Adrenal gland (tissue), 5 donors: Measurements from ENCODE around the gene BCL2L11.

ENCODE experiments used
- CTCF ChIP-seq, 6 experiments: fragments of 450-650 bp in 4 of 6; fragments of 200-600 bp in 2 of 6; sonication (generic) in 1 of 6; IDR thresholded peaks; 1 replicate in 5 of 6; 2 replicates in 1 of 6; pipeline versions ENCODE4 v1.5.1 to v1.8.0; 2016 to 2021; ENCODE audit warnings: antibody characterized with exemption in 6 of 6, mild to moderate bottlenecking in 2 of 6, moderate library complexity in 1 of 6
- POLR2A ChIP-seq, 2 donors: fragments of 450-650 bp; IDR thresholded peaks; one replicate each; pipeline ENCODE4 v1.6.1; 2017; ENCODE audit warnings: antibody characterized with exemption in 2 of 2, mild to moderate bottlenecking in 2 of 2, moderate library complexity in 1 of 2
- donor health status: DM: no; HTN: no; CAD: no.

GRCh38 chr2:111172666-111173065, 52.0 kb downstream of the BCL2L11 start:
- no peak for TF ChIP-seq CTCF (IDR thresholded peaks at IDR 0.05)
- TF ChIP-seq POLR2A (IDR thresholded peaks at IDR 0.05) = no peak
